GM19328 (cell line): ENCODE measurements around the gene MMP17.

ENCODE experiments used
- ATAC-seq: cut with Tn5 transposase; IDR thresholded peaks from one replicate; pipeline ENCODE4 v1.9.1; 2021; ENCODE audit warnings: mild to moderate bottlenecking, moderate library complexity; ENCODE audit not compliant: unreplicated experiment

The MMP17 gene

DNA sequence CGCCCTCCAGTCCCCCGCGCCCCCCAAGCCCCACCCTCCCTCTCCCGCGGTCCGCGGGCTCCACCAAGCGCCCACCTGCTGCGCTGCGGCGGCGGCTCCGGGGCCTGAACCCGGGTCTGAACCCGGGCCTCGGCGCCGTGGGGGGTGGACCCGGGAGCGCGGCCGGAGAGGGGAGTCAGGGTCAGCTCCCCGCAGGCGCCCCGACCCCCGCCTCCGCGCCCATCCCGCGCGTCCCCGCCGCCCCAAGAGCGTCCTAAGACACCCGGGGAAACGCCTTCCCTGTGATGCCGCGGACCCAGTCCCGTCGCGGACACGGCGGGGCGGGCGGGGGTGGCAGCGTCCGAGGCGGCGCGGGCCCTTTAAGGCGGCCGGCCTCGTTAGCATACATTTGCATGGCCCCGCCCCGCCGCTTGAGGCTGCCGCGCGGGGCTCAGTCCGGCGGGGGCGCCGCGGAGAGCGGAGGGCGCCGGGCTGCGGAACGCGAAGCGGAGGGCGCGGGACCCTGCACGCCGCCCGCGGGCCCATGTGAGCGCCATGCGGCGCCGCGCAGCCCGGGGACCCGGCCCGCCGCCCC lies at the start of gene MMP17:
TSS of gene MMP17 (plus strand) at position 433 of the 574 bp plus-strand sequence. CDS start at position 535, 102 bp downstream.
- ATAC-seq: peak; percentile 44

DNA sequence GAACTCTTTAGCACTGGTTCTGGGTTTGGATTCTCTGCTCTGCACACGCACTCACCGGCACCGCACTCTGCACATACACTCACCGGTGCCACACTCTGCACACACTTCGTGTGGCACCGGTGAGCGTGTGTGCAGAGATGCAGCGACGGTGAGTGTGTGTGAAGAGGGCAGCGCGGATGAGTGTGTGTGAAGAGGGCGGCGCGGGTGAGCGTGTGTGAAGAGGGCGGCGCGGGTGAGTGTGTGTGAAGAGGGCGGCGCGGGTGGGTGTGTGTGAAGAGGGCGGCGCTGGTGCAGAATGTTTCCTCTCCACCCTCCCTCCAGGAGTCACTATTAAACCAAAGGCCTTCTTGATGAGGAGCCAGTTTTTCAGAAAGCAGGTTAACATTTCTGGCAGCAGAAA lies 49.2 kb upstream of the MMP17 start:
- no peak for ATAC-seq

DNA sequence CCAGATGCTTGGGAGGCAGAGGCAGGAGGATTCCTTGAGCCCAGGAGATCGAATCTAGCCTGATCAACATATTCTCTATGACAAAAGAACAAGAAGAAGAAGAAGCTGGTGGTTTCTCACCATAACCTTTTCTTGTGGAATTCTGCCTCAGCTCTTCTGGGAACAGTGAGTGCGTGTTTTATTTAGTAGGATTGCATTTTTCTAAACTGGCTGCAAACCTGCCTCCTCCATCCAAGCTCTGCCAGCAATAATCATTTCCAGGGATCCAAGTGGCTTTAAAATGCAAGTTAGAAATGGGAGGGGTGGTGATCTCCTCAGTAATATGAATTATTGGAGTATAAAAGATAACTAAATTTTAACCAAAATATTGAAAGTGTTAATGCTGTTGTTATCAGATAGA lies 46.1 kb upstream of the MMP17 start:
- no peak for ATAC-seq

DNA sequence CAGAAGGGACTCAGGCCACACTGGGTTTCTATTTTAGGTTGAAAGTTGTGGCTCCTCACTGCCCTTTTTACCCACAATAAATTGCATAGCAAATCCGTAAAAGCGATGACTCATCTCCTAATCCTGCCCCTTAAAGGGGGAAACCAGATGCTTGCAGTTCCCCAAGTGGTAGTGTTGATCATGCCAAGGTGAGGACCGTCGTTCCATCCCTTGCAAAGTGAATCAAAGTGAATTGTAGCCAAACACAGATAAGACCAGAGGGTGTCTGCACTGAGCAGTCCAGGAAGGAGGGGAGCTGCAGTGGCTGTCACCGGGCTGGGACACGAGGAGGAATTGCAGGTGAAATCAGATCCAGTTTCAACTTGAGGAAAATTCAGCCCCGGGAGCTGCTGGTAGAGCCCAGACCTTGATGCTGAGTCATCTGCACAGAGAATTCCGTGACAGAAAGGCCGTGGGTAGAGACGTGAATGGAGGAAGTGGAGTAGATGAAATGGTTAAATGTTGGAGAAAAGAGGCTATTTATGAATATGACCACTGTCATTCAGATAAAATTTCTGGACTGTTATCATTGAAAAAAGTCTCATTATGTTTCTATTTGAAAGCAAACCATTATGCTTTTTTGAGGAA lies 44.2 kb upstream of the MMP17 start:
- ATAC-seq: no peak

DNA sequence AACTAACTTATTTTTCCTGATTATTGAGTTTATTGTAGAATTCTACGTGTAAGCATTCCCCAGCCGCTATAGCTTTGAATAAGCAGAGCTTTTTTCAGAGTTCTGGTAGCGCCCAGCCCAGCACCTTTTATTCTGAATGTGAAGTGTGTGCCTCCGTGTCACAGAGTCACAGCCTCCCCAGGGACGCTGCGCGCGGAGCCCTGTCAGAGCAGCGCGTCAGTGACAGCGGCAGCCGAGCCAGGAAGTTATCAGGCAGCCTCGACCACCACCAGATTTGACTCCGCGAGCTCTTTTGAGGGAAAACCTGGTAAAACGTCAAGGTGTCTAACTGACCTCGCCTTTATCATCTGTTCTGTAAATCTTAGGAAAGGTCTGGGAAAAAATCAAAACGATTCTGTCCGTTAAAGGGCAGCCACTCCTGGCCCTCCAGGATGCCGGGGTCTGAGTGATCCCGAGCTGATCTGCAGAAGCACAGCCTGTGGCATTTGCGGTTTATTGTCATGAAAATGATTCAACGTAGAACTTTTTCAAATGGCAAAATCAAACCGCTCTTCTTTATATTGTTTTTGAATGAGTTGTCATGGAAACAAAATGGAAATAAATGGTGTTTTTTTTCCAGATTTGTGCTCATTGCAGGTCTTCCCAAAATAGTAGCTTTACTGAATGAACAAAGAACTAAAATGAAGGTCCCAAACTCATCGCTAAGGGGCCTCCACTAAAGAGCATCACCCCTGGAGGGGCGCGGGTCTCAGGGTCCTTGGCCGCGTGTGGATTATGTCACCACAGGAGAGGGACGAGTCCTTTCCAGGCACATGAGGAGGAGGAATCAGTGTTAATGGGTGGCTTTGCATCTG lies 43.1 kb upstream of the MMP17 start:
- ATAC-seq: no peak

DNA sequence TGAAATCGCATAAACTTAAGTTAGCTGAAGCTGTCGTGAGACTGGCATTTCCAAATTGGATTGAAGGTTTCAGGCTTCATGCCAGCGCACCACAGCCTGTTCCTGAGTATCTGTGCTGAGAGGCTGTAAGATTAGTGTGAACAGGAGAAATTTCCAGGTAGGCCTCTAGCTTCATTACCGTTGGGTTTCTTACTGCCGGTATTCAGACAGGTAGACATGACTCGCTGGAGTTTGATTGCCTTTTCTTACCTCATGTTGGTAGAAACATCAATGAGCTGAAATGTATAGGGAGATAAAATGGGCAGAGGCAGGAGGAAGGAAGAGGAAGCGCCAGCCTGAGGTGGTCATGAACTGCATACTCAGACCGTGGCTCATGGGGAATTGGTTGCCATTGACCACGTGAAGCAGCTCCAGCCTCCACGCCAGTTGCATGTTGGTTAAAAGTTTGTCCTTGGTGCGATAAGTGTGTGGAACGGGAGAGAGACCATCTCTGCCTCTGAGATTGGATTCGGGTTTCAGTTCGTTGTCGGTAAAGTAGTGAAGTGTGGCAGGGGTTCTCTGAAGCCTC lies 42.3 kb upstream of the MMP17 start:
- no peak for ATAC-seq

DNA sequence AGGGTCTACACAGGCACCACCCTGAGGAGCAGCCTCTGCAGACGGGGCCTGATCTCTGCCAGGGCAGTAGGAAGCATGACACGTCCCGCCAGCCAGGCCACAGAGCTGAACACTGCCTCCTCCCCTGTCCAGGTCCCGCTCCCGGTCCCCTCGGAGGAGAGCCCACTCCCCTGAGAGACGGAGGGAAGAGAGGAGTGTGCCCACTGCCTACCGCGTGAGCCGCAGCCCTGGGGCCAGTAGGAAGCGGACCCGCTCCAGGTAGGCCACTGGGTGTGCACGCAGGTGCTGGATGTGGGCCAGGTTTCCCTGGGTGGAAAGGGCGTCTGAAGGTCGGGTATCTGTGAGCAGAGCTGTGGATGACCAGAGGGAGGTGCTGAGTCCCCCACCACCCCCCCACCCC lies 41.9 kb upstream of the MMP17 start:
- ATAC-seq: no peak

DNA sequence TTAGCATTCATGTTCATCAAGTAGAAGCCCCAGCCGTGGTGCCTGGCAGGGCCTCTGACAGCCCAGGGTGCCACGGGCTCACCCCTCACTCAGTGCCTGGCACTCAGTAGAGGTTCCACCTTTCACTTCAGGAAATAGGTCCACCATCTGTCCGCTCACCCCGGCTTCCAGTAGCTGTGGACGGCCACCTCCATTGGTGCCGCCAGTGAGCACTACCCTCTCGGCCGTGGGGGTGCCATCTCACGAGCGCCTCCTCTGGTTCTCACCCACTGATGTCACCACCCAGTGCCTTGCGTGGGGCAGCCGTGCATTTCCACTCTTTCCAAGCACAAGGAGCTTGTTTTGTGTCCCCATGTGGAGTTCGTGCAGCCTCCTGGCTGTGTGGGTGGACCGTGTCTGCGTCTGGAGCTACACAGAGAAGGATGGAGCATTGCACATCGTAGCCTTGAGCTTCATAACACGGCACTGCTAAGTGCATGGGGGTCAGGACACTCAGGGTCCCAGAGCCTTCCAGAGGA lies 41.0 kb upstream of the MMP17 start:
- ATAC-seq: no peak

DNA sequence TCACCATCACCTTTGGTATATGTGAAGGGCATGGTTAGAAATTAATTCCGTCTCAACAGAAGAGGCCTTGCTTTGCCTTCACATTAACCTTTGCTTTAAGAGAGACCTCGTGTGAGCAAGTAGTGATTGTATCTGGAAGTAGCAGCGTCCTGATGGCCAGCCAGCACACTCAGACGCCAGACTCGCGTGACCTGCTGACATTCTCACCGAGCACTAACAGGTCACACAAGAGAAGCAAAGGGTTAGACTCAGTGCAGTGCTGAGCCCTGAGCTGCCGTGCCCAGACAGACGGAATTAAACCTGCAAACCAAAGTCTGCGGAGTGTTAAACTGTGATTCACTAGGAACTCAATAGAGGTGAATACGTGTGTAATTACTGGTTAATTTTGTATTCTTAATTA lies 40.1 kb upstream of the MMP17 start:
- no peak for ATAC-seq

DNA sequence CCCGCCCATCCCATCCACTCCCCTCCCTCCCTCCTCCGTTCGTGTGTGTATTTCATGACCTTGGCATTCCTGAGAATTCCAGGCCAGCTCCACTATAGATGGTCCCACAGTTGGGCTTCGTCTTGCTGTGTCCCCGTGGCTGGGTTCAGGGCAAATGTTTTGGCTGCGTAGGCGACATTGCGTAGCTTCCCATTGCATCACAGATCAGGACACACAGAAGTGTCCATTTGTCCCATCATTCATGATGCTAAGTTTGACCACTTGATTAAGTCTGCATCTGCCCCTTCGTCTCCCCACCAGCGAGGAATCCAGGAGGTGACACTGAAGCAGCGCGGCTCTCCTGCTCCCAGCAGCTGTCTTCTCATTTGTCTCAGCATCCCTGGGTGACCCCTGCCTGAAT lies 38.6 kb upstream of the MMP17 start:
- no peak for ATAC-seq

DNA sequence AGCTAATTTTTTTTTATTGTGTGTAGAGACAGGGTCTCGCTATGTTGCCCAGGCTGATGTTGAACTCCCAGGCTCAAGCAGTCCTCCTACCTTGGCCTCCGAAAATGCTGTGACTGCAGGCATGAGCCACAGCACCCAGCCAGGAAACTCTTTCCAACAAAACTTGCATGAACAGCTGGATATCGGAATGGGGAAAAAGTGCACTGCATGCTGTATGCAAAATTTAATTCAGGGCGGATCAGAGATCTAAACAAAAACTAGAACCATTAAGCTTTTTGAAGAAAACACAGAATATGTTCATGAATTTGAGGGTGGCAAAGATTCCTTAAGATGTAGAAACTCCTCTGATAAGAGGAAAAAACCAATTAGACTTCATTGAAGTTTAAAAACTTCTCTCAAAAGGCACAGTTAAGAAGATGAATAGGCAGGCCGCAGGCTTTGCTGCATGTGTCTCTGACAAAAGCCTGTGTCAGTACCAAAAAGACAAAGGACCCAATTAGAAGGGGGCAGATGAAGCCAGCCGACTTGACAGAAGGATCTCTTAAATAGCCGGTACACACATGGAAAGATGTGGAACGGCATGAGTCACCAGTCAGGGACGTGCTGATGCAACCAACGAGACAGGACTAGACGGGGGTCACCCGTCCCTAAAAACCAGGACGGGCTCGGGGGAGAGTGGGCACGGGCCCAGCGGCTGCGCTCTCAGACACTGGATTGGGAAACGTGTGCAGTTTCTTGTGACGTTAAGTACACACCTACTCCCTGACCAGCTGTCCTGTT lies 34.8 kb upstream of the MMP17 start:
- no peak for ATAC-seq

DNA sequence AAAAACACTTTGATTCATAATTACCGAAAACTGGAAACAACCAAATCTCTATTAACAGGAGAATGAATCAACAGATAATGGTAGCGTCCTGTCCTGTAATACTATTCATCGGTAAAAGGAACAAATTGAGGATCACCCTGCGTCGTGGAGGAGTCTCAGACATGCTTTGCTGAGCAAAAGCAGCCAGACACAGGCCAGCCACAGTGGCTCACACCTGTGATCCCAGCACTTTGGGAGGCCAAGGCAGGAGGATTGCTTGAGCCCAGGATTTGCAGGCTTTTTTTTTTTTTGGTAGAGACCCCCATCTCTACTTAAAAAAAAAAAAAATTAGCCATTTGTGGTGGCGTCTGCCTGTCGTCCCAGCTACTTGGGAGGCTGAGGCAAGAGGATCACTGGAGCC lies 34.1 kb upstream of the MMP17 start:
- ATAC-seq: no peak

DNA sequence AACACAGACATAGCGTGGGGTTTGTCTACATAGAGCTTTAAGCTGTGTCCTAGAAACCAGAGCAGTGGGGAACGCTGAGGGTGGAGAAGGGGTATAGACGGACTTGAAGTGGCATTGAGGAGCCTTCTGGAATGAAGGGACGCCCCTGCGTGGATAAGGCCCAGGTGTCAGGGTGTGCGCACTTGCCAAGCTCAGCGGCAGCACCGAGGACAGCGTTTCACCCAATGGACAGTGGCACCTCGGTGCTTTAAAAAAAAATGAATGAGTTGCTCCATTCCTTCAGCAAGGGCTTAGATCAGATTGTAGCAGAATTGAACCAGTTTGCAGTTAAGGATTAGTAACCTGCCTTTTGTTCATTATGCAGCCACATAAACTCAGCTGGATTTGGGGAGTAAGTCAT lies 33.6 kb upstream of the MMP17 start:
- ATAC-seq: no peak

DNA sequence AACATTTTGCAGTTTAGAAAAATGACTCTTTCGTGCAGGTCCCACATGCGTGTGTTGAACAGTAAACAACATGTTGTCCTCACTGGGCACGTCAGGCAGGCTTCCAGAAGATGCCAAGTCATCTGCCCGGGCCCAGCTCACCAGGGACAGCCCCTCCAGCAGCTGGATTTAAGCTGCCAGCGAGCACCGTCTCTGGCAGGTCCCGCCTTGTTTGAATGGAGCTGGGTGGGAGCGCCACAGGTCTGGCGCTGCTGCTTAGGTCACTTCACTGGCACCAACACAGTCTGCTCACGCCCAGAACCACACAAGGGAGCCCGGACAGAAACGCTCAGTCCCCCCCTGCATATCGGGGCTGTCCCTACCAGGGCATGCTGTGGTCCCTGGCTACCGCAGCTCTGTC lies 33.1 kb upstream of the MMP17 start:
- no peak for ATAC-seq

DNA sequence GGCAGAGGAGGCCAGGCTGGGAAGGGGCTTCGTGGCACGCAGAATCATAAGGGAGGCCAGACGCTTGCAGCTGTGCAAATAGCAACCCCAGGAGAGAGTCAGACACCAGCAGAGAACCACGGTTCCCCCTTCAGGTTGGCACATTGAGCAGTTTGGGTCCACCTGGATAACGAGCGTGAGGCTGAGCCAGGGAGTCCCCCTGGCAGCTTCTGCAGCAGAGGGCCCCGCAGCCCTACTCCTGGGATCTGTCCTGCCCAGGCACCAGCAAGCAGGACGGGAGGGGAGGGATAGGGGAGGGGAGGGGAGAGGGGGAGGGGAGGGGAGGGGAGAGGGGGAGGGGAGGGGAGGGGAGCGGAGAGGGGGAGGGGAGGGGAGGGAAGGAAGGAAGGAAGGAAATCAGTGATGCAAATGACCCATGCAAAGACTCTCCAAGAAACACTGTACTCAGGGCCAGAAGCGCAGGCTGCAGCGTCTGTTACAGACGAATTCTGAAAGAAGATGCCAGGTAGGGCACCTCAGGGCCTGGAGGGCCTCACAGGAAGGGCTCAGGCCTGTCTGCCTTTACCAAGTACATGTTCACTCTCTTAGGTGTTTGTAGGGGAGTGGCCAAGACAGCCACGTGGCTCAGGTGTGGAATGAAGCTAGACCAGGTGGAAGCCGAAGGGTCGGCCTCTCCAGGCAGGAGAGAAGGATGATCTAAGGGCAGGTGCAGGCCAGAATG lies 32.3 kb upstream of the MMP17 start:
- ATAC-seq: no peak

DNA sequence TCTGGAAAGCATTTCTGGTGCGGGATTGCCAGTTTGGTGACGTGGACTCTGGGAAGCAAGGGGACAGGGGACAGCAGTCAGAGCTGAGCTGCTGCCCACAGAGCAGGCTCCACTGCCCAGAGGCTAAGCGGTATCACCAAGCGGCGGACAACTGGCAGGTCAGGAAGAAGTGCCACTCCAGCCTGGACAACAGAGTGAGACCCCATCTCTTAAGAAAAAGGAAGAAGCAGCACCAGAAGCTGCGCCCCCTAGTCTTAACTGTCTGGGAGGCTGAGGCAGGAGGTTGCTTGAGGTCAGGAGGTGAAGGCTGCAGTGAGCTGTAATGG lies 31.8 kb upstream of the MMP17 start:
- ATAC-seq: no peak

DNA sequence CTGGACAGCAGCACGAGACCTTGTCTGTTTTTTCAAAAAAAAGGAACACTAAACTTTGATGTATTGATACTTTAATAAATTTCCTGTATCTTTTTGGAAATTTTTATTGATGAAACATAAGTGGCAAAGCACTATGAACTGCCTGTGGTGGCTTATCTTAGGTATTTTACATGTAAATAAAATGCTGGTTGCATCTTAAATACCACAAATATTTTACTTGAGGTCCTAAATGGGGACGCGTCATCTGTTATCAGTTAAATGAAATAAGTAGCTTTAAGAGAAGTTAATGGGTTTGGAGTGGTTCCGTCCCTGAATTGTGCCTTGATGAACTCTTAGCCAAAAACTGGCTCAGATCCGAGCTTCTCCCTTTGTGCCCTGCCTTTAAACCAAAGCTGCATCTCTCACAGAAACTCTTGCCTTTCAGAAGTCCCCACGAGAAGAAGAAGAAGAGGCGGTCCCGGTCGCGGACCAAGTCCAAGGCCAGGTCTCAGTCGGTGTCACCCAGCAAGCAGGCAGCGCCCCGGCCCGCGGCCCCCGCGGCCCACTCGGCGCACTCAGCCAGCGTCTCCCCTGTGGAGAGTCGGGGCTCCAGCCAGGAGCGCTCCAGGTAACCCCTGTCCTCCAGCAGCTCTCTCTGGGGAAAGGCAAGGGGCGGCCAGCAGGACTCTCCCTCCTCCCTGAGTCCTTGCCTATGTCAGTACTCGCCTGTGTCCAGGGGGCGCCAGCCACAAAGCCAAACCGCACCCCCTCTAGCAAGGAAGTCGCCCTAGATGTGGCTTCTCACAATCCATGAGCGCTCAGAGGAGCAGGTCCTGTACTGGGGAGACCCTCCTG lies 31.2 kb upstream of the MMP17 start:
- no peak for ATAC-seq

DNA sequence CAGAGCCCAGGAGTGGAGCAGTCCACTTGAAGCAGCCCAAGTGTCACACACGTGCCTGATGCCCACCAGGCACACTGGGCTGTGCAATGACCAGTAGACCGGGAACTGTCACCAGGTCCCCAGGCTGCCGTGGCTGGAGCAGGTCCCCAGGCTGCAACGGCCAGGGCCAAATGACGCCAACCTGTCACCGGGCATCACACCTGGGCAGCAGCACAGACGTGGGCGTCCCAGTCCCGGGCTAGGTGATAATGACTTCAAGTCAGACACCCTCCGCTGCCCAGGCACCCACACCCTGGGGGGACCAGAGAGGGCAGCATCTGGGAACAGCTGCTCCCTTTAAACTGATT lies 30.6 kb upstream of the MMP17 start:
- ATAC-seq: no peak

DNA sequence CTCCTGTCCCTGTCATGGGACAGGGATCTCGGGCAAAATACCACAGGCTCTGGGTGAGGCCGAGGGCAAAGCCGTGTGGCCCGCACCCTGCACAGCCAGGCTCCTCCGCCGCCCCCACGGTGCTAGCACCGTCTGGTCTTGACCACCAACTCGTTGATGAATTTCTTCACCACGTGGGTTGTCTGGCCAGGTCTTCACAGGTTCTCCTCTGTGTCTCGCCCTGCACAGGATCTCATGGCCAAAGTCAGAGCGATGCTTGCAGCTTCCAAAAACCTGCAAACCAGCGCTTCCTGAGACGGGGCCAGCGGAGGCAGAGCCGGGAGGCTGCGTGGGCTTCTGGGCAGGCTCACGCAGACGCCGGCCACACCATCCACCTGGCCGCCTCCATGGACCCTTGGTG lies 29.0 kb upstream of the MMP17 start:
- ATAC-seq: no peak
